ENCODE data around the gene HCST. TPM values are rescaled to one million over a fixed set of nuclear protein-coding genes. Genes with fewer than 3 reads are reported as not detected.

Gene HCST
- total and polyA plus RNA-seq, 12 donors, result 1.7 to 22.8 (median 5.3) TPM

DNA sequence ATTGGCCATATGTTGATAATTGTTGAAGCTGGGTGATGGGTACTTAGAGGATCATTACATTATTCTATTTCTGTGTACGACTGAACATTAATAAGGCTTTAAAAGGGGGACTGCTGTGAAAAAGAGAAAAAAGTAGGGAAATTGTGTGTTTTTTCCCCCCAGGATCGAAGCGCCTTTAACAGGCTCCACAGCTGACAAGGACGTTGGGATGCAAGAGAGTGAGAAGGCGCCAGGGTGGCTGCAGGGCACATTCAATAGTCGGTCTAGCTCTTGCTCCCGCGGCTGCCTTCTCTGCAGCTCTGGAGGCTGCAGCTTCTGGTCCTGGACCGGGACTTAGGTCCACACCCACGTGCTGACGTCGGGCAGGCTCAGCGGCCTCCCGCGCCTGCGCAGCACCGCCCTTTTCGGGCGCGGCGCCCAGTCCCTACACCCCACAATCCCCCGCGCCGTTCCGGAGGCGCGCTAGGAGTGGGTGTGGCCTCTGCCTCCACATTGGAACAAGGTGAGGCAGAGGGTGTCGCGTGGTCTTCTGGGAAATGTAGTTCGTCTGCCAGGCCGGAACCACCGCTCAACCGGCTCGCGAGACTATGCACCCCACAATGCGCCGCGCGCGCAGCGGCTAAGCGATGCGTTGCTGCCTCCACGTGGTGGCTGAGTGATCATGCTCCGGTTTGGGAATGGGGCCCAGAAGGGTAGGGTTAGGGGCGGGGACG, 29.0 kb downstream of the HCST start:
- peak overlapping the region in 9 of 10 donors; percentile 48 to 88 (median 68) for H3K27ac ChIP-seq
- intact Hi-C loops (cut with DNase I), result loop anchor here (1.0 to 10.0 kb wide), 20 partner anchors 31 to 1634 kb away; partner anchors contain the start of genes LIN37 (in 4 of the 10), IGFLR1 (in 3 of the 10), PSENEN (in 3 of the 10) and U2AF1L4 (in 3 of the 10)
- peak; percentile 99 for DNase-seq
- no peaks in the 10 kb centered on the region for H3K9me3 ChIP-seq
- peak; percentile 99 to 100 (median 100) for ATAC-seq
- peak overlapping the region in 7 of 10 donors; percentile 20 to 43 (median 34) for H3K4me3 ChIP-seq
- TF ChIP-seq CTCF (IDR thresholded peaks at IDR 0.05), result peak; percentile 61 to 96 (median 88)
- peaks cover 0 to 9% (median 0%) of the 10 kb centered on the region in 7 donors for H3K27me3 ChIP-seq
- peaks cover 3 to 42% (median 14%) of the 10 kb centered on the region in 9 donors for H3K4me1 ChIP-seq
- 0% methylated on average over 47 of the region's 47 CpGs for WGBS, 2 donors
- H3K36me3 ChIP-seq, result no peaks in the 10 kb centered on the region

DNA sequence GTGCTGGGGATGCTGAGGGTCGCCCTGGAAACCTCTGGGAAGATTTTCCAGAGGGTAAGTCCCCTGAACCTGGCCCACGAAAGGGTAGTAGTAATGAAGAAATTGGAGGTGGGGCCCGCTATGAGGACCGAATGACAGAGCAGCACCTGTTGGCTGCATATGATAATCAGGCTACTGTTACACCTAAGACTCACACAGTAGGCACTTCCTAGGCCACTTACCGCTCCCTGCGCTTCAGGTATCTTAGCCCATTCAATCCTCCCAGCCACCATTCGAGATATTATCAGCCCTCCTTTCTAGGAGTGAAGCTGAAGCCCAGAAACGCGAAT, 29.5 kb downstream of the HCST start:
- peaks cover 0 to 14% (median 0%) of the 10 kb centered on the region in 7 donors for H3K27me3 ChIP-seq
- peak in 2 of 8 donors; percentile 0 to 1 for ATAC-seq
- intact Hi-C loops (cut with DNase I), result loop anchor here (1.0 to 10.0 kb wide), 20 partner anchors 31 to 1635 kb away; partner anchors contain the start of genes LIN37 (in 4 of the 10), IGFLR1 (in 3 of the 10), PSENEN (in 3 of the 10) and U2AF1L4 (in 3 of the 10)
- peak in 5 of 9 donors; percentile 2 to 47 (median 10) for TF ChIP-seq CTCF (IDR thresholded peaks at IDR 0.05)
- H3K9me3 ChIP-seq, result no peaks in the 10 kb centered on the region
- 3 to 8% methylated on average over 9 of the region's 9 CpGs for WGBS, 2 donors
- DNase-seq, result no peak
- H3K4me3 ChIP-seq, result peak overlapping the region in 2 of 10 donors; percentile 18 to 22
- no peak overlapping the region for H3K27ac ChIP-seq
- H3K36me3 ChIP-seq, result no peaks in the 10 kb centered on the region
- peaks cover 3 to 44% (median 16%) of the 10 kb centered on the region in 9 donors for H3K4me1 ChIP-seq

GRCh38 chr19:35932291-35932936, 30.1 kb downstream of the HCST start:
- ATAC-seq, result no peak
- intact Hi-C loops (cut with DNase I), result loop anchor here (2.0 to 10.0 kb wide), 13 partner anchors 35 to 1635 kb away; partner anchors contain the start of genes IGFLR1 (in 3 of the 10), LIN37 (in 3 of the 10), PSENEN (in 3 of the 10) and U2AF1L4 (in 3 of the 10)

More at GRCh38 chr19:35932291-35932936, 30.1 kb downstream of the HCST start:
- Histone ChIP-seq H3K4me1 (peaks cover 3 to 50% (median 22%) of the 10 kb centered on the region in 9 donors), H3K9me3 (no peaks in the 10 kb centered on the region), H3K4me3 (no peak overlapping the region), H3K36me3 (no peaks in the 10 kb centered on the region), H3K27ac (no peak overlapping the region), H3K27me3 (peaks cover 0 to 20% (median 0%) of the 10 kb centered on the region in 7 donors)
- no peak for DNase-seq
- no peak for TF ChIP-seq CTCF (IDR thresholded peaks at IDR 0.05)
- 44 to 49% methylated on average over 7 of the region's 7 CpGs for WGBS, 2 donors

Data from heart right ventricle (tissue), 16 donors.